ENCODE data around the gene UBE2R2.
A peak's percentile ranks its signal among the peaks of the same experiment; 100 is the strongest.
"Not testable (repeated sequence)": the region's sequence is repeated elsewhere in the genome, so short reads cannot be mapped to it uniquely, and the experiment has no call there.

UBE2R2 gene

DNA sequence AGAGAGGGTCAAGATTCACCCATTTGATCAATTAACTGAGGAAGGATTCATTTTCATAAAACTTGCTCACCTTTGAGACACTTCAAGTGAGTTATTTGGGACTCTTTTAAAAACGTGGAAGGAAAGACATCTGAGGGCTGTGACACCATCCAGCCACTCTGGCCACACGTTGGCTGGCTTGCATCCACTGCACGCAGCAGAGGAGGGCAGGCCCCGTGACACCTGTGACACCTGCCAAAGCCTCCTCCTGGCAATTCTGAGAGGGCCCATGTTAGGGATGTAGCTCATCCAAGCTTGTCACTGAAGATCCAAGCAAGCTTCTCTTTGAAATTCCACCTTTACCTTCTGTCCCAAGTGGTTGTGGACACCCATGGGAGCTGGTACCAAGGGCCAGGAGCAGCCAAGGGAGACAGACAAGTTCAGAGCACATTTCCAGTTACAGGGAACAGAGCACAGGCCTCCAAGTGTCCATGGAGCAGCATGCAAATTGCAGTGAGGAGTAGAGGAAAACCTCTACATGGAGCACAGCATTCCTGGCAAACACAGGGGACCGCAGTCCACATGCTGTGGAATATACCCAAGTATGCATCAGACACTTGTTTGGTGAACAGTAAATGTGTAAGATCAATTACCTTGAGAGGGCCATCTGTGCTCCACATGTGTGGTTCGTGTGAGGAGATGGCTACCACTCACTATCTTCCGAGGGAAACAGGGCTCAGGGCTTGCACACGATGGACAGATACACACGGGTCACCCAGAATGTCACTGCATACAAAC, 16.8 kb upstream of the UBE2R2 start:
- peak; percentile 20 for DNase-seq

DNA sequence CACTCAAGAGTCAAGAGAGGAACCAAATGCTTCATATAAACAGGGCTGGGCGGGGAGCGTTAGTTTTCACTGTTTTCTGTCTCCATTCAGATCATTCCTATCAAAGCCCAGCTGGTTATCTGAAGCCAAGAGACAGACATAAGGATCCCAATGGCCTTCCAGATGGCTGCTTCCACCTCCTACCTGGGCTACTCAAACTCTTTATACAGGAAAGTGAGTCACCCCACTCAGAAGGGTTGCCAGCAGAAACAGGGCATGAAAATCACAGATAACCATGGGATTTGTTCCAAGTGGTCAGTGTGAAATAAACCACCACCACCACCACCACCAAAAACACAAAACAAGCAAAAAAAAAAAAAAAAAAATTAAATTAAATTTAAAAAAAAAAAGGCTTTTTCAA, 16.1 kb upstream of the UBE2R2 start:
- peak; percentile 61 for DNase-seq

DNA sequence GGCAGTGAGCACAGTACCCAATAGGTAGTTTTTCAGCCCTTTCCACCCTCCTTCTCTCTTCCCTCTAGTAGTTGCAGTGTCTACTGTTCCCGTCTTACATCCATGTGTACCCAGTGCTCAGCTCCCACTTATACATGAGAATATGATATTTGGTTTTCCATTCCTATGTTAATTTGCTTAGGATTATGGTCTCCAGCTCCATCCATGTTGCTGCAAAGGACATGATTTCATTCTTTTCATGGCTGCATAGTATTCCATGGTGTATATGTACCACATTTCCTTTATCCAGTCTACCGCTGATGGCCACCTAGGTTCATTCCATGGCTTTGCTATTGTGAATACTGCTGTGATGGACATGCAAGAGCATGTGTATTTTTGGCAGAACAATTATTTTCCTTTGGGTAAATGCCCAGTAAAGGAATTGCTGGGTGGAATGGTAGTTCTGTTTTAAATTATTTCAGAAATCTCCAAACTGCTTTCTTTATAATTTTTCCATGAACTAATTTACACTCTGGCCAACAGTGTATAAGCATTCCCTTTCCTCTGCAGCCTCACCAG, 14.9 kb upstream of the UBE2R2 start:
- DNase-seq, result not testable (repeated sequence)

DNA sequence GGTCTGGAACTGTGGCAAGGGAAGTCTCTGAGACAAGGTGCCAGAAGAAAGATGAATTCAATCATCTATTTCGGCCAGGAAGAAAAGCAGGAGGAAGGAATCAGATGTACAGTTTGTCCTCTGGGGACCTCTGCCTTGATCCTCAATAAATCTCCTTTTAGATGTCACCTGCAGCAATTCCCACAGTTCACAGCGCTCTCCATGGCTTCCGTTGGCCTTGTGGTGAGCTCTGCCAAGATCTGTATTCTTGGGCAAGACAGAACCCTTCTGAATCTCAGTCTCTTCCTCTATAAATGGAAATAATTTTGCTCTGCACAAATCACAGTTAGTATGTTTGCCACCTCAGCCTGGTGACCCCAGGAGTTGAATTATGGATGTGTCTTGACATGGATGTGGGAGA, 12.8 kb upstream of the UBE2R2 start:
- DNase-seq, result not testable (repeated sequence)

DNA sequence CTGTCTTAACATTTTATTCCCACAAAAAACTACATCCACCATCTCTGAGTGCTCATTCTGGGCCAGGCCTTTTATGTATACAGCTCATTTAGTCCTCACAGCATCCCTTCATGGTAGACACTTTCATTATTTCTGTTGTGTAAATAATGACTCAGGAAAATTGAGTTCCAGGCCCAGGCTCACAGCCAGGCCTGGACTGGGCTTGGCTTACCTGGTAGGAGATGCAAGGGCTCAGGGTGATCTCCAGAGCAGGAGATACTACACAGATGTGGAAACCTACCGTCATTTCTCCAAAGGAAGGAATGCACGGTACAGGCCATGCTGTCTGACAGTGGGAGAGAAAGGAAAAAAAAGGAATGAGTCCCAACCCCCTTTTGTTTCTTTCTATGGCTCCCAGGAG, 9.8 kb upstream of the UBE2R2 start:
- peak; percentile 92 for DNase-seq

DNA sequence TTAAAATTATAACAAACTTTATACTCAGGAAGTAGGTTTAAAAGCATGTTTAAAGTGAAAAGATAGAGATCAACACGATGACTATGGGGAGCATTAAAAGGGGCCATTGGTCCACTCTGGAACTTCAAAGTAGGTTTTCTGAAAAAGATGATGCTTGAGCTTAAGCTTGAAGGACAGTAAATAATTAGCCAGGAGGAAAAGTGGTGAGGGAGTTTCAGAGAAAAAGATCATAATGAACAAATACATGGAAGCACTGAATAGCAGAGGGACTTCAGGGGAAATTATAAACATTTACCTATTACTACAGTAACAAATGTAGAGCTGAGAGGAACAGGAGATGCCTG, 8.0 kb upstream of the UBE2R2 start:
- not testable (repeated sequence) for DNase-seq

DNA sequence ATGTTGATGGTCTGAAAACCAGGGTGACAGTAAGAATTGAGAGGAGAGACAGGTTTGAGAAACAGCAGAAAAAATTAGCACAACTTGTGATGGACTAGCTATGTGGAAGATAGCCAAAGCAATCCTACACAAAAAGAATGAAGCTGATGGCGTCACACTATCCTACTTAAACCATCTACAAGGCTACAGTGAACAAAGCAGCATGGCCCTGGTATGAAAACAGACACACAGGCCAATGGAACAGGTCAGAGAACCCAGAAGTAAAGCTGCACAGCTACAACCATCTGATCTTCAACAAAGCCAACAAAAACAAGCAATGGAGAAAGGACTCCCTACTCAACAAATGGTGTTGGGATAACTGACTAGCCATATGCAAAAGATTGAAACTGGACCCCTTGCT, 7.5 kb upstream of the UBE2R2 start:
- DNase-seq, result no peak

DNA sequence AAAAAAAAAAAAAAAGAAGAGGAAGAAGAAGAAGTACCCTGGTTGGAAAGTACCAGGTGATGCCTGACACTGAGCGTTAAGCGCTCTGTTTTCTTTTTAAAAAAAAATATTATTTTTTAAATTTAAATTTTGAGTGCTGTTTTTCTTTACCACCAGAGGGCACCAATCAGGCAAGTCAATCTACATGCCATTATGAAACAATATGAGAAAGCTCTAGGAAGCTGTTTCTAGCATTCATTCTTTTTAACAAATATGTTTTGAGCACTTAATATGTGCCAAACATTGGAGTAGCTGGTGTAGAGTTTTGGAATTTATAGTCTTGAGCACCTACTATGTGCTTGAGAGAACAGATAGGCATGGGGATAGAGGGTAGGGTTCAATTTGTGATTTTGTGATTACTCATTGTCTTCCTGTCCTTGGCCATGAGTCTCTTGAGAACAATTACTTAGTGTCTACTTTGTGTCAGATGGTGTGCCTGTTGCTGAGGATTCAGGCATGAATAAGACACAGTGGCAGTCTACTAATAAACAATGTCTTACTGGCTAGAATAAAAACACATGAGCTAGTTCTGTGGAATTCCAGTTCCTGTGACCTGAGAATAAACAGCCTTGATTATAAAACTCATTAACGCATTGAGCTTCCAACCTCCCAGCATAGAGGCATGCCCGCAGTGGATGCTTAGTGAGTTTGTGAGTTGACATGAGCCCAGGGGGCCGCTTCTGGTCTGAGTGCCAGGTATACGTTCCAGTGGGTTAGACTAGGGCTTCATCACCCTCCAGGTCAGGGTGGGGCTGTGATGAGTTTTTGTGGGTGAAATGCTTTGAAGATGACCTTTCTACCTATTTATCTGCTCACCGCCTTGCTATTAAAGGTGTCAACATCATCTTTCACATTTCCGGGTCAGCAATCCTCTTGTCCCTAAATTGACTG, 3.0 kb upstream of the UBE2R2 start:
- DNase-seq, result peak; percentile 66

DNA sequence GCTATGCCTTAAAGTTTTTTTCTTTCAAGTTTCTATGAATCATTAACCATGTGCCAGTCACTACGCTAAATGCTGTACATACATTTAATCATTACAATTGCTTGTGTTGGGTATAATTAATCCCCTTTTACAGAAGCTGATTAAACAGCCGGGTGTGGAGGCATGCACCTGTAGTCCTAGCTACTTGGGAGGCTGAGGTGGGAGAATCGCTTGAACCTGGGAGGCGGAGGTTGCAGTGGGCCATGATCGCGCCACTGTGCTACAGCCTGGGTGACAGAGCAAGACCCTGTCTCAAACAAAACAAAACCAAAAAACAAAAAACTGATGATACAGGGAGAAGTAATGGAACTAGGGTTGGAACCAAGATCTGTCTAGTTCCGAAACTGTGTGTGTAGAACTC, 1.2 kb upstream of the UBE2R2 start:
- no peak for DNase-seq

DNA sequence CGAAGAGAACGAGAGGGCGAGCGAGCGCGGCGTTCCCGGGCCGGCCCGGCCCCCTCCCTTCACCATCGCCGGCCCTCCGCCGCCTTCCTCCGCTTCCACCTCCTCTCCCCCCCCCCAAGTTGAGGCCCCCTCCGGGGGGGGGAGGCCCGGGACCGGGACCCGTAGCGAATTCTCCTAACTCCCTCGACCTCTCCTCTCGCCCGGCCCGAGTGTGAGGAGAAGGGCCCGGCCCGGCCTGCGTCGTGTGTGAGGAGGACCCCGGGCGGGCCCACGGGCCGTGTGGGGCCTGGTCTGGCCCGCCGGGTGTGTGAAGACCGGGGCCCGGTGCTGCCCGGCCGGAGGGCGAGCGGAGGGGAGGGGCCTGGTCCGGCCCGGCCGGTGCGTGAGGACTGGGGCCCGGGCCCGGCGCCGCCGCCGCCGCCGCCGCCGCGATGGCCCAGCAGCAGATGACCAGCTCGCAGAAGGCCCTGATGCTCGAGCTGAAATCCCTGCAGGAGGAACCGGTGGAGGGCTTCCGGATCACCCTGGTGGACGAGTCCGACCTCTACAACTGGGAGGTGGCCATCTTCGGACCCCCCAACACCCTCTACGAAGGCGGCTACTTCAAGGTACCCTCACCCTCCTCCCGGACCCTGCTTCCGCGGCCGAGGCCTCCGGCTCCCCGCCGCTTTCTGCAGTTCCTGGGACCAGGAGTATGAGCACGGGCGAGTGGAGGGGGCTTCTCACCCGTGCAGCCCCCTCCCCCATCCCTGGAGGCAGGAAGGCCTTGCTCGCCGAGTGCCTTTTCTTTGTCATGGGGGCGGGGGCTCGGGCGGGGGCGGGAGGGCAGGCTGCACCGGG, 587 bp downstream of the UBE2R2 start:
- DNase-seq, result peak; percentile 88

DNA sequence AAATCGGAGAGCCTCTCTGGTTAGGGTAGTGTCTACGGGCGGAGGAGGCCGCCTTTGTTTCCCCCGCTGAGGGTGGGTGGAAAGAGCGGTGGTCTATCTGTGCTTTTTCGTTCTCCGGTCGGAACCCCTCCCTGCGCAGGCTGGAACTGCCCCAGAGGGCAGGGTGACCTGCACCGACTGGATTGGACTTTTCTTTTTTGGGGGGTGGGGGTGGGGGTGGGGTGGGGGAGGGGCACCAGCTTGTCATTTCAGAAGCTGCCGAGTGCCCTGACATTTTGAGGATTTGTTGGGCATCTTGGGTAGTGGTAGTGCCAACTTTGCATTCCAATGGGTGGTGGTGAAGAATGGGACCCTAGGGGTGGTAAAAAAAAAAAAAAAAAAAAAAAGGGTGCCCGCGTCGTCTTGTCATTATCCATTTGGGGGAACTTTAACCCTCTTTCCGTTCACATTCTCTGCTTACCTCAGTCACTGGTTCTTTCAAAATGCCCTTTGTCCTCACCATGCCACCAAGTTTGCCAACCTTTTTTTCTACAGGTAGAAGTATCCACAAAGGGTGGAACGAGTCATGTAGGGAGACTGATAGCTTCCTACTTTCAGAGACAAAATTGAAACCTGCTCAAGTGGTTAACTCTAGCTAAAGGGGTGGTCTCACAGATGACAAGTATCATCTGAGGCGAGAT, 1.3 kb downstream of the UBE2R2 start:
- DNase-seq, result peak; percentile 57

DNA sequence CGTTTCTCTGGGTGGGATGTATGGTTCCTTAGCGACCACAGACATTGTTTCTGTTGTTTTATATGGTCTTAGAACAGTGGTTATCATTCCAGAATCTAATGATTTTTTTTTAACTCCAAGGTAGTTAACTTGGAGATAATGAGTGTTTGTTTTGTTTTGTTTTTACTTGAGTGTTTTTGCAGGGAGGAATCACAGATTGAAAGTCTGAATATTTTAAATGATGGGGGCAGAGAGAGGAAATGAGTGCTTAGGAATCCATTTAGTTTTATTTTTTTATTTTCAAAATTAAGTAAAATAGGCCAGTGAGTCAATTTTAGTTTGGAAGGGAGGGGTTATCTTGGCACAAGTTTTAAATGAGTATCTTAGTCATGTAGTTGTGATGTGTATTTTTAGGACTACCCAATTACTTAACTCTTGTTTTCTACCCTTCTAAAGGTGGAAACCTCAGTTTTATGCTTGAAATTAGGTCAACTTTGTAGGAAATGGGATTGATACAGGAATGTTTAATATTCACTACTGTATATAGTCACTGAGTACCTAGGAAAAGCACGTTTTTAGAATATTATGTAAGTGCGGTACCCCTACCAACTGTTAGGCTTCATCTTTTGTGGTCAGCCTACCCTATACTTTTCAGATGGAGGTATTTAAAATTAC, 2.0 kb downstream of the UBE2R2 start:
- DNase-seq, result no peak

DNA sequence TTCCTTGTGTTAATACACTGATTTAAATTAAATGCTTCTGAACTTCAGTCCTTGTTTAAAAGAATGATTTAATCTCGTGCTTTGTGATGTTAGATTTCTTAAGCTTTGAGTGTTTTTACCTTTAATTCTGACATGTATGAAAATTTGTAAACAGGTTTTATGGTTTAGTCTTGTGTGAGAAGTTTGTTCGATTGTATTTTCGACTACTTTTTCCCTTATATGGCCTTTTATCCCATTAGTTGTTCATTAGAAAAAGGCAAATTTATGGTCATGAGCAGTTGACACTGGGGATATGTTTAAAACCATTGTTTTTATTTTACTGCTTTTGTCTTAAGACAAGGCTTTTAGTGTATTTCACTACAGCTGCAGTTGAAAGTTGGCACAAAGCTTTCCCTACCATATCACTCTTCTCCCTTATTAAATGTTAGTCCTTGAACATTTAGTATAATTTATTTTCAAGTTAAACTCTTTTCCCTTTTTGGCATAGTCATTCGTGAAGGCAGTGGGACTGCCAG, 3.3 kb downstream of the UBE2R2 start:
- DNase-seq, result no peak

DNA sequence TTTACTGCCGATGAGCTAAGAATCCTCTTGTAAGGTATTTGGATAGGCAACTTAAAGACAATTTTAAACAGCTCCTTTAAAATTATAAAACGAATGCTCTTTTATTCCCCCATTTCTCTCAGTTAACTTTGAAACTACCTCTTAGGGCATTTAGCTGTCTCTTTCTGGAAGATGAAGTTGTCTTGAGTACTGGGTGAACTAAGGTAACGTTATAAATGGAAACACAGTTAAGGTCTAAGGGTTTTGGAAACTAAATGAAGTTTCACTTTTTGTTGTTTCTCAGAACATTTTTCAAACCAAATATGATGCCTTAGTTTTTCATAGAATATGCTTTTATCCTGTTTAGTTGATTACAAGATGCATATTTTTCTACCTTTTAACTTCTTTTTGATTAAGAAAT, 6.8 kb downstream of the UBE2R2 start:
- DNase-seq, result no peak

DNA sequence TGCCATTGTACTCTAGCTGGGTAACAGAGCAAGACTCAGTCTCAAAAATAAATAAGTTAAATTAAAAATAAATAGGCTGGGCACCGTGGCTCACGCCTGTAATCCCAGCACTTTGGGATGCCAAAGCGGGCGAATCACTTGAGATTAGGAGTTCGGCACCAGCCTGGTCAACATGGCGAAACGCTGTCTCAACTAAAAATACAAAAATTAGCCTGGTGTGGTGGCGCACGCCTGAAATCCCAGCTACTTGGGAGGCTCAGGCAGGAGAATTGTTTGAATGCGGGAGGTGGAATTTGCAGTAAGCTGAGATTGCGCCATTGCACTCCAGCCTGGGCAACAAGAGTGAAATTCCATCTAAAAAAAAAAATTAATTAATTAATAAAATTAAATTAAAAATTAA, 10.3 kb downstream of the UBE2R2 start:
- DNase-seq, result not testable (repeated sequence)

DNA sequence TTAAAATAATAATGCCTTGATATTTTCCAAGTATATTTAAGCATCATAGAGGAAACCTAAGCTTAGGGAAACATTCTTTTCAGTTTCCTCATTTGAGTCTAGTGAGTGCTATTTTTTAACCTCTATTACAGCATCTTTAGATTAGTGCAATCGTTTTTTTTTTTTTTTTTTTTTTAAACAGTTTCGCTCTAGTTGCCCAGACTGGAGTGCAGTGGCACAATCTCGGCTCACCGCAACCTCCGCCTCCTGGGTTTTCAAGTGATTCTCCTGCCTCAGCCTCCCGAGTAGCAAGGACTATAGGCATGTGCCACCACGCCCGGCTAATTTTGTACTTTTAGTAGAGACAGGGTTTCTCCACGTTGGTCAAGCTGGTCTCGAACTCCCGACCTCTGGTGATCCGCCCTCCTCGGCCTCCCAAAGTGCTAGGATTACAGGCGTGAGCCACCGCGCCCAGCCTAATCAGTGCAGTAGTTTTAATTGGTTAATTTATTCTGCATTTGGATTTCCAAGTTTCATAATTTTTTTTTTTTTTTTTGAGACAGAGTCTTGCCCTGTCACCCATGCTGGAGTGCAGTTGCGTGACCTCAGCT, 12.8 kb downstream of the UBE2R2 start:
- DNase-seq, result not testable (repeated sequence)

DNA sequence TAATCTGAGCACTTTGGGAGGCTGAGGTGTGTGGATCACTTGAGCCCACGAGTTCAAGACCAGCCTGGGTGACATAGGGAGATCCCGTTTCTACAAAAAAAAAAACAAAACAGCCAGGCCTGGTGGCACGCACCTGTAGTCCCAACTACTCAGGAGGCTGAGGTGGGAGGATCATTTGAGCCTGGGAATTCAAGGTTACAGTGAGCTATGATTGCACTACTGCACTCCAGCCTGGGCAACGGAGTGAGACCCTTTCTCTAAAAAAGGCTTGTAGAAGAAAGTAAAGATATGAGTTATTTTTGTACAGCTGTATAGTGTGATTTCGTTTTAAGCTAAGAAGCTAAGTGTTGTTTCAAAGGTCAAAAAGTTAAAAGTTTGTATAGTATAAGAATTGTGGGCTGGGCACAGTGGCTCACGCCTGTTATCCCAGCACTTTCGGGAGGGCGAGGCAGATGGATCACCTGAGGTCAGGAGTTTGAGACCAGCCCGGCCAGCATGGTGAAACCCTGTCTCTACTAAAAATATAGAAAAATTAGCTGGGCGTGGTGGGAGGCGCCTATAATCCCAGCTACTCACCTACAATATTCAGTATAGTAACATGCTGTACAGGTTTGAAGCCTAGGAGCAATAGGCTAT, 18.8 kb downstream of the UBE2R2 start:
- no peak for DNase-seq

DNA sequence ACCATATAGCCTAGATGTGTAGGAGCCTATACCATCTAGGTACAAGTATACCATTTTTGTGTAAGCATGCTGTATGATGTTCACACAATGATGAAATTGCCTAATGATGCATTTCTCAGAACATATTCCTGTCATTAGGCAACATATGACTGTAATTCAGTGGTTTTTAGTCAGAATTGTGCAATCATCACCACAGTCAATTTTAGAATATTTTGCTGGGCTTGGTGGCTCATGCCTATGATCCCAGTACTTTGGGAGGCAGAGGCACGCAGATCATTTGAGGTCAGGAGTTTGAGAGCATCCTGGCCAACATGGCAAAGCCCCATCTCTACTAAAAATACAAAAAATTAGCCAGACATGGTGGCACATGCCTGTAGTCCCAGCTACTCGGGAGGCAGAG, 19.3 kb downstream of the UBE2R2 start:
- not testable (repeated sequence) for DNase-seq

DNA sequence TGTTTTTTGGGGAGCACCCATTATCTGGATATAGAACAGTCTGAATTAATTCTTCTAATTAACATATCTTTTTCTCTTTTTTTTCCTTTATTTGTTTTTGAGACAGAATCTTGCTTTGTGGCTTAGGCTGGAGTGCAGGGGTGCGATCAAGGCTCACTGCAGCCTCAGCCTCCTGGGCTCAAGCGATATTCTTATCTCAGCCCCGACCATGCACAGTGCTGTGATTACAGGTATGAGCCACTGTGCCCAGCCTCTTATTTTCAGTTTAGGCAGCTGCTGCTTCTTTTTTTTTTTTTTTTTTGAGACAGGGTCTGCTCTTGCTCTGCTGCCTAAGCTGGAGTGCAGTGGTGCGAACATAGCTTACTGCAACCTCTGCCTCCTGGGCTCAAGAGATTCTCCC, 20.2 kb downstream of the UBE2R2 start:
- DNase-seq, result no peak

DNA sequence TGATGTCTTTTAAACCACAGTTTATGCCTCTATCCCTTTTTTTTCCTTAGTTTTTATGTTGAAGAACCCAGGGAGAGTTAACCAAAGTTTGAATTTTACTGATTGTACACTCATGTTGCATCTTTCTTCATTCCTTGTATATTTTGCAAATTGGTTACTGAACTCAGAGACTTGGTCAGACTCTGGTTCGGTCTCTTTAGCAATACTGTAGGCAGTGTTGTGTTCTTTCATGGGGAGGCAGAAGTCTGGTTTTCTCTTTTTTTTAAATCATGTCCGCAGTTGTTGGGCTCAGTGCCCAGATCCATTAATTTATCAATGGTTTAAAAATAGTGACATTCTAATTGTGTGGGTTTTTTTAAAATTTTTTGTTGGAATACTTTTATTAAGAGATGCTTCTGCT, 23.4 kb downstream of the UBE2R2 start:
- no peak for DNase-seq
